NOMO-1 (cell line): ENCODE results near the gene ITPR2.
A peak's percentile ranks its signal among the peaks of the same experiment; 100 is the strongest.
"Not testable (repeated sequence)": the region's sequence is repeated elsewhere in the genome, so short reads cannot be mapped to it uniquely, and the experiment has no call there.

Experiments
- DNase-seq, 2 experiments: peaks; one replicate each; lab custom pipeline; 2025; ENCODE audit not compliant: unreplicated experiment in 2 of 2; lab: John Stamatoyannopoulos, UW

Gene ITPR2

DNA sequence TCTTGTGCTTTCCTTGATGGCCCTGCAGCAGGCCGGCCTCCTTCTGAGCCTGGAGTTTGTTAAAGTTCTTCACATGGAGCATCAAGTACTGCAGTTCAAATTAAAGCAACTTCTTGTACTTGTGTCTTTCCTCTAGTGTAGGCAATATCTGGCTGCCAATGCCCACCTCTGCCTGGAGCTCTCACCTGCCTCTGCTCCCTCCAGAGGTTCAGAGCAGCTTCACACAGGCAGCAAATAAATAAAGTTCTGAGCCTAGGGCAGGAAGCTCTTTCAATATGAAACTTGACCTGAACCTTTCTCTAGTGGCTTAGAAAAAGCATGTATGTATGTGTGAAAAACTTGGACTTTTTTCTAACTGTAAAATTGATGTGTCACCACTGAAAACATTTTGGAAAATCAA, 65.9 kb downstream of the ITPR2 start:
- no peak for DNase-seq

DNA sequence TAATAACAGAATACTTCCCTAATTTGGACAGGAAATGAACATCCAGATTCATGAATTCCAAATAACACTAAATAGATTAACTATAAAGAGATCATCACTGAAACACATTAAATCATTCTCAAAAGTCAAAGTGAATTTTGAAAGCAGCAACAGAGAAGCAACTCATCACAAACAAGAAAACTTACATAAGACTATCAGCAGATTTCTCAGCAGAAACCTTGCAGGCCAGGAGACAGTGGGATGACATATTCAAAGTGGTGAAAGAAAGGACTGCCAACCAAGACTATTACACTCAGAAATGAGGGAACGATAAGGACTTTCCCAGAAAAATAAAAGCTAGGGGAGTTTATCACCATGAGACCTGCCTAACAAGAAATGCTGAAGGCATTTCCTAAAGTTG, 70.8 kb downstream of the ITPR2 start:
- DNase-seq = no peak

- DNase-seq = no peak
Observed at GRCh38 chr12:26761775-26762174, 71.2 kb downstream of the ITPR2 start.

DNA sequence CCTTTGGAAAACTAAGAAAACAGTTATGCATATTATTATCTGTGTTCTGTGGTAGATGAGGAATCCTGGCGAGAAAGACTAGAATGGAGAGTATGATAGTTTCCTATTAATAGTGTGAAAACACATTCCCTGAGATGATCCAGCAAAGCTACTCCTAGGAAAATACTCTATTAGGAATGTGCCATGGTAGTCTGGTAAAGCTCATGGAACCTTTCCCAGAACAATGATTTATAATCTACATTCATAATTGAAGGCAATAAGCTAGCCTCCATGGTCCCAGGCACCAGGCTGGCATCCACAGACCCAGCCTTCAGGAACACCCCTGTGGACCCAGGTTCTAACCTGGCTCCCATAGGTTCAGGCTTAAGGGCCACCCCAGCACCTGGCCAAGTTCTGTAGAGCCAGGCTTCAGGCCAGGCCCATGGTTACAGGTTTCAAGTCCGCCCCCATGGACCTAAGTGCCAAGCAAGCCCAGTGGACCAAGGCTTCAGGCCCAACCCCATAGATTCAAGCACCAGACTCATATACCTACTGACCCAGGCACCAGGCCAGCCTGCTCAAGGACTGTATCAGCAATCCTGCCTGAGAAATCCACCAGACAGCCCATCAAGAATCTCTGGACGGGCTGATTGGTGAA, 72.2 kb downstream of the ITPR2 start:
- no peak for DNase-seq

DNA sequence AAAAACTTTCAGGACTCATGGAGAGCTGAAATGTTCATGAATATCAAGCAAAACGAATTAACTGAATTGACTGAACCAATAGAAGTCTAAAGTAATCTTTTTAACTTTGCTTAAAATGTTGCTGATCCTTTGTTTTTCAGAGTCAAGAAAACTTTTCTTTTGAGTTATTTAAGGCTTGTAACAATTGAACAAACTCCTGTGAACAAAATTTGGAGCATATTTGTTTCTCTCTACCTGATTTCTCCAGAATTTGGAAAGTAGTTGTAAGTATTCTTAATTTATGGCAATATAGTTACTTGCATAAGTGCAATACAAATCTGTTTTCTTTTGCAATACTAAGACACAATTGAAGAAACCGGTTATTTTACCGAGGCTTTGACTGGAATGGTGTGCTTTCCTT, 77.6 kb downstream of the ITPR2 start:
- not testable (repeated sequence) for DNase-seq

- DNase-seq = no peak
Observed at GRCh38 chr12:26754148-26754547, 78.8 kb downstream of the ITPR2 start.

DNA sequence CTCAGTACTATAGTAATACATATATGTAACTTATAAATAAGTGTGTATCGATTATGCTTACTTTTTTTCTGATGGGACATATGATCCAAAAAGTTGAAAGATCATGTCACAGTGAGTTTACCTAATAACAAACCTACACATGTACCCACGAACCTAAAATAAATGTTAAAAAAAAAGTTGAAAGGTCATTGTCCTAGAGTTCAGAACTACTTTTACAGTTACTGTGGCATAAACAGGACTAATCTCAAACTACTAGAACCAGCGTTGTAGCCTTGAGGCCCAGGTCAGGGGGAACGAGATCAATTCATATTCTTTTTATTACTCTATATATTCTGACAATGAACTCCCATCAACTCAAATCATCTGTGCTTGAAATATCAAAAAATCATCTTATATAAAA, 81.8 kb downstream of the ITPR2 start:
- DNase-seq = no peak

DNA sequence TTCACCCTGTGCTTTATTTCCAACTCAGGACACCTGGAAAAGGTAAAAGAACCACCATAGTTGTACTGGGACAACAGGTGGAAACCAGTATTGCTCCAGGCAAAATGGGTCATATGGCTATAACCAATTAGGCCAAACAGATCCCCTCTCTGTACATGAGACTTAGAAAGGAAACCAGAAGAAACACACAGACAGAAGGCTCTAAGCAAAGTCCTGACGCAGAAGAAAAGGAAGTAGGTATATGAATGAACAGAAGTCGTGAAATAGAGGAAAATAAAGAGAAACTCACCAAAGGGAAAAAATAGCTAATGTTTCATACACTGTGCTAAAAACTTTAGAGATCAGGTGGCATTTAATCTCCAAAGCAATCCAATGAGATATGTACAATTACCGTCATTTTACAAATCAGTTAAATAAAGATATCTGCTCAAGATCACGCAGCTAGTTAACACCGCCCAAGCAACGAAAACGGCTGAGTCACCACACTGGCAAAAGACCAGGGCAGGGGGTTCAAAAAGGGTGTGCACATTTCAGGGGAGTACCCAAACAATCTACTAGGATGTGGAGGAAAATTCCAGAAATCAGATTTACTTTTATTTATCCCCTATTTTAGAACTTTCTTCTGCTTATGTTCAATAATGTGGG, 82.3 kb downstream of the ITPR2 start:
- peak; percentile 39 to 59 for DNase-seq

GRCh38 chr12:26749781-26750180, 83.2 kb downstream of the ITPR2 start:
- peak in 1 of 2 experiments; percentile 44 for DNase-seq

- DNase-seq = no peak
Observed at GRCh38 chr12:26748741-26749431, 84.1 kb downstream of the ITPR2 start.

- DNase-seq = no peak
Observed at GRCh38 chr12:26748412-26748740, 84.6 kb downstream of the ITPR2 start.

DNA sequence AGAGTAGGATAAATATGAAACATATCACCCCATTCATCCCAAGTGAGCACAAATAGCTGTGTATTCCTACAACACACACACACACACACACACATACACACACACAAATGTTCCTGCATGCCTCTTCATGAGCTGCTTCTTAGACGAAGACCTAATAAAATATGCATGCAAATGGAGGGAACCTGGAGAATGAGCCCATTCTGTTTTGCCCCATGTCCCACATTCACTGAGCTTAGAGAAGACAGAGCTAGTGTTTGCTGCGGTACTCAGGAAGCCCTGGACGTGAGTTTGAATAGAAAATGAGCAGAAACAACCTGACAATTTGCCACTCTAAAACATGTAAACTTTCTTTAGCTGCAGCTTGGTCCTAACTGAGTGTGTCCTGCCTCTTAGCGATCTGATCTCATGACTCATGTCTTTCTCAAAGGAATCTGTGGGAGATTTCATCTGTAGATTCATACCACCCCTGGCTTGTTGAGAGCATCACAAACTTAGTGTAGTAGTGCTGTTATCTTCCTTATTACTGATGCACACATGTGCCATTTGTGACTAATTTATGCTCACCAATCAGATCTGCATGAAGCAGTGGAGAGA, 86.8 kb downstream of the ITPR2 start:
- no peak for DNase-seq

GRCh38 chr12:26744697-26745440, 88.1 kb downstream of the ITPR2 start:
- DNase-seq = no peak

DNA sequence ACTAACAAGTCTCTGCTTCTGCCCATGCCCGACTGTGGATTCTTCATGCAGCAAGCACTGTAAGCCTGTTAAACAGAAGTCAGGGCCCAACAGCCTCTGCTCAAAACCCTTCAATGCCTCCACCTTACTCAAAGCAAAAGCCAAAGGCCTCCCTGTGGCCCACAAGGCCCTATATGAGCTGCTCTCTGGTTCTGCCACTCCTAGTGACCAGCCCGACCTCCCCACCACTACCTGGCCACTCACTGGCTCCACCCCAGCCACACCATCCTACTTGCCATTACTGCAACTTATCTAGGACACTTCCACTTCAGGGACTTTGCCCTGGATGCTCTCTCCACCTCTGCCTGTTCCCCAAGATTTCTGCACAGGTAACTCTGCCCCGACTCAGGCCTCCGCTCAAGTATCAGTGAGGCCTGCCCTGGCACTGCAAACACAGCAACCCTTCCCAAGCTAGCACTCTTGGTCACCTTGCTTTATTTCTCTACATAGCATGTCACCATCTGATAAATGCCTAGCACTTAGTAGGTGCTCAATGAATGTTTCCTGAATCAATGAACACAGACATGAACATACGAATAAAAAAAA, 88.9 kb downstream of the ITPR2 start:
- no peak for DNase-seq

DNA sequence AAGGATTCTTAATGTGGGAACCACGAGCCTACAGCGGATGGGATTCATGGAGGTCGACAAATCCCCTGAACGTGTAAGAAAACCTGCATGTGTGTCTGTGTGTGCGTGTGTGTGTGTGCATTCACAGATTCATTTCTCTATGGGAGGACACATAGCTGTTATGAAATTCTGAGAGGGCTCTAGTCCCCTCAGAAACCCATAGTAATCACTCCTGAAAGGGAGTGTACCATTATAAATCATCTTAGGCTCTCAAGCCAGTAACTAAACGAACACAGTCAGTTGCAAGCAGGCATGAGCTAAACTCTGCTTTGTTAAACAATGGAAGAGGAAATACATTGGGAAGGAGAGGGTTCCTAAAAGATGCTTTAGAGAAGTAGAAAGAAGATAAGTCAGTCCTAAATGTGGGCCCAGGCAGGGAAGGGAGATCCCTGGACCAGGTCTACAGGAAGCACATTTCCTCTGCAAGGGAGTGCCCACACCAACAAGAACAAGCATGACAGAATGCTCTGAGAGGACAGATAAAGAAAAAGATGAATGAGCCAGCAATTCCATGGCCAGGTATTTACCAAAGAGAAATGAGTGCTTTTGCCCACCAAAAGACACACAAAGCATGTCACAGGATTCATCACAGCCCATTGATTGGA, 91.3 kb downstream of the ITPR2 start:
- no peak for DNase-seq

GRCh38 chr12:26740991-26741390, 92.0 kb downstream of the ITPR2 start:
- DNase-seq = no peak

DNA sequence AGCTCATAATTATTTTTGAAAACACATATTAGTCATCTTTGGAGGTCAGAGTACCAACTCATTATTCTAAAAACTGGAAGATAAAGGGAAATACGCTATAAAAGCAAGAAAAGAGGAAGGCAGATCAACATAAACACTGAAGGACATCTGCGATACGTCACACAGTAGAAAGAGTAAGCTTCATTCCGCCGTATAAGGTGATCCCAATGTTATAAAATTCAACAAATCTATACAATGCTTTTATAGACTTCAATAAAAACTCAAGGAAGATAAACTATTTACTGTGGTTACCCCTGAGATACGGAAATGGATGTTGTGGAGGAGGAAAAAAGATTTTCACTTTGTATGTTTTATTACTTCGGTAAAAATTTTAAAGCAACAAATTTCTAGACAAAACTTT, 92.6 kb downstream of the ITPR2 start:
- peak in 1 of 2 experiments; percentile 10 for DNase-seq

DNA sequence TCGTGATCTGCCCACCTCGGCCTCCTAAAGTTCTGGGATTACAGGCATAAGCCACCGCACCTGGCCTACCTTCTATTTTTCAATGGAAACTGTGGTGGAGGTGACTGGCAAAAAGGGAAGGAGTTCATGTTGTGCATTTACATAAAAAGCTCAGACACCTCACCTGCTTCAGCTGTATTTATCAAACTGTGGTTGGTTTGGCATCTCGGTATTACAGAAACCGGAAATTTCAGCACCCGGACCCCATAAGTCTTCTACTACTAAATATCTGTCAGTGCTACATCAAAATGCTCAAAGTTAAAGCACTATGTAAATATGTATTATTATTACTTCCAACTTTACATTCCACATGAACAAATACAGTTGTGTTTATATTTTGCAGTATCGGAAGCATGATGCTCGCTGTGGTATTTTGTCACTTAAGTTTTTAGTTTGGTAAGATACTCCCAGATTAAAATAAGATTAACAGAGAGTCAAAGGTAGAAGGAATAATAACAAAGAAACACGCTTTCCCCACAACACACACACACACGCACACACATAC, 95.4 kb downstream of the ITPR2 start:
- no peak for DNase-seq

- no peak for DNase-seq
Observed at GRCh38 chr12:26736563-26737486, 96.2 kb downstream of the ITPR2 start.
